NCI-H748 (cell line): ENCODE data around the gene KLHL20.
"Not testable (repeated sequence)": the region's sequence is repeated elsewhere in the genome, so short reads cannot be mapped to it uniquely, and the experiment has no call there.

Experiments
- DNase-seq: peaks from one replicate; lab custom pipeline; 2025; ENCODE audit not compliant: unreplicated experiment; lab: John Stamatoyannopoulos, UW

The KLHL20 gene

DNA sequence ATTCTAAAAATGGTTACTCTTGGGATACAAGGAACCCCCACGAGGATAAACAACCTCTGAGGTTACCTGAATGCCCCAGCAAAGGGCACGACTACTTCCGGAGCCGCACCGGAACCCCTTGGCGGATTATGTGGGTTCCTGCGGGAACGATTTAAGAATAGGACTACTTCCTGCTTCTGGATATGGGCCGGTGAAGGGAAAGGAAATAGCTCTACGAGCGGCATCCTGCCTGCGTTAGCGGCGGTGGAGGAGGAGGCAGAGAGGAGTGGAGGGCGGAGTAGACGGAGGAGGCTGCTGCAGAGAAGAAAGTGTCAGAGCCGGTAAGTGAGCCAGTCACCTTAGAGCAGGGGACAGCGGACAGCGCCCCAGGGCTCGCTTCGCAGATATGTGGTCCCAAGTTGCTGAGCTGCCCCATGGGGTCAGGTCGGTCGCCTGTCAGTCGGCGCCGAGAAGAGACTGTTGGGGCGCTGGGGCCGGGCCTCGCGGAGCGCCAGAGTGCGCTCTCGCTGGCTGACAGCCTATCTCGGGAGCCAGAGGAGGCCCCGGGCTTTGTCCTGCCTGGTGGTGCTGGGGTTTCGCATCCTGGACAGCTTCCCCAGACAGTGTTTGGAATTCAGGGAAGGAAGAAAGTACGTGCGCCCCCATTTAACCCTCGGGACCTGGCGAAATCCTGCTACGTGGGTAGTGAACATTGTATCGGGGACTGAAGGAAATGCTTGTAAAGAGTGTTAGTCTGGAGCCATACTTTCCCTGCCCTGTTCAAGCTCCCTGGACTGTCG lies at the start of gene KLHL20:
TSS of gene KLHL20 (plus strand) at position 223 of the 779 bp plus-strand sequence. CDS start 1,063 bp downstream, outside the sequence.
- peak; percentile 87 for DNase-seq

- DNase-seq, result no peak
Measured at GRCh38 chr1:173666646-173667045, 48.1 kb upstream of the KLHL20 start.

DNA sequence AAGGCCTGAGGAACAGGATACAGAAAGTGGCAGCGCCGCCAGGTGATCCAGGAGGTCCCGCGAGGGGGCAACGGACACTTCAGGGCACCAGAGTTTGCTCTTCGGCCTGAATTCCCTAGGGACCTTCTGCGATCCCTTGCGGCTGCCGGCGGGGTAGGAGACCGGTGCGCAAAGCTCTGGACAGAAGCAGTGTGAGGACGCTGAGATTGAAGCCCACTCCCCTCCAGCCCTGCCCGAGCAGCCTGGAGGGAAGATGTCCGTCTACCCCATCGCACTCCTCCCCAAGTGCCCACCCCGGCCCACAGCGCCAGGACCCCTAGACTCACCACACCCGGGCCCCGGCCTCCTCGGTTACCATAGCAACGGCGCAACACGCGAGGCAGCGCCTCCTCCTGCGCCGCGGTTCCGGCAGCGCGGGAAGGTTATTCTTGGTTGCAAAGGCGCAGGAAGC lies 45.3 kb upstream of the KLHL20 start, which contains the start of gene ANKRD45:
TSS of gene ANKRD45 (minus strand) at position 361 of the 451 bp plus-strand sequence. CDS start 10,433 bp downstream, outside the sequence.
- DNase-seq, result no peak

DNA sequence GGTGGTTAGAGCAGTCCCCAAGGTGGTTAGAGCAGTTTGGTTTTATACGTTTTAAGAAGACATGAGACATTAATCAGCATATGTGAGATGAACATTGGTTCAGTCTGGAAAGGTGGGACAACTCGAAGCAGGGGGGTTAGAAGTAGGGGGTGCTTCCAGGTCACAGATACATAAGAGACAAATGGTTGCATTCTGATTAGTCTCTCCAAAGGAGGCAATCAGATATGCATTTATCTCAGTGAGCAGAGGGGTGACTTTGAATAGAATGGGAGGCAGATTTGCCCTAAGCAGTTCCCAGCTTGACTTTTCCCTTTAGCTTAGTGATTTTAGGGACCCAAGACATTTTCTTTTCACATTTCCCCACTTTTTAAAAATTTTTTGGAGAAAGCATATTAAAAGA lies 40.3 kb upstream of the KLHL20 start:
- DNase-seq, result not testable (repeated sequence)

GRCh38 chr1:173680152-173680551 lies 34.6 kb upstream of the KLHL20 start:
- DNase-seq, result not testable (repeated sequence)

DNA sequence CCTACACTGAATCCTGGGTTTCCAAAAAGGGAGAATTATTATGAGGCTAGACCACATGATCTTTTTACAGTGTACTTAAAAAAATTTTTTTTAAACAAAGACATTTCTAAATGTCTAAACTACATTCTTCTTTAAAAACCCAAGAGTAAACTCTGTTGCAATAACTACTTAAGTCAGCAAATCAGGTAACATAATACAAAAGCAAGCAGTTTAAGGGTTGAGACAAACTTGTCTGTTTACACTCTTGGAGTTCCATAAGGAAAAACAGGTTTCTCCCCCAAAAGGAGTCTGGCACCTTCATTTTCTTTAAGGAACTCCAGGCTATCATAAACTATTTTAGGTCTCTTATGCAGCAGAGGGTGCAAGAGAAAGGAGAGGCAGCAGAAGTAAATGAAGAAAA lies 32.6 kb upstream of the KLHL20 start:
- DNase-seq, result no peak

GRCh38 chr1:173683838-173684237 lies 30.9 kb upstream of the KLHL20 start:
- DNase-seq, result peak; percentile 61

DNA sequence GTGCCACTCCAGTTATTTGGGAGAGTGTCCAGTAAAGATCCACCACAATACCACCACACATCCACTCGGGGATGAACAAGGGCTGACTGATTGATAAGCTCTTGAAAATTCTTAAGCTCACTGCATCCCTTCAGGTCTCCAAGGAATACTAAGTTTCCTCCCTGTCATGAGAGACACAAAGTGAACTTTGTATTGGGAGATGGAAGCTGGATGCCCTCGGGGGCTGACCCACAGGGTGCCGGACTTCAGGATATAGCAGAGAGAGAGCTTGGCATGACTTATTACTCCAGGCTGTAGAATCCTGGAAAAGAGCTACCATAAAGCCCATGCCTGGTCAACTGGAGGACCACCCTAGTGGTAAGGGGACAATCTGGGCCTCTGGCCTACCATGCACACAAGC lies 29.7 kb upstream of the KLHL20 start:
- not testable (repeated sequence) for DNase-seq

- no peak for DNase-seq
Measured at GRCh38 chr1:173688300-173688699, 26.5 kb upstream of the KLHL20 start.

- no peak for DNase-seq
Measured at GRCh38 chr1:173693238-173693637, 21.5 kb upstream of the KLHL20 start.

- not testable (repeated sequence) for DNase-seq
Measured at GRCh38 chr1:173701299-173701698, 13.5 kb upstream of the KLHL20 start.

- DNase-seq, result no peak
Measured at GRCh38 chr1:173702736-173703135, 12.0 kb upstream of the KLHL20 start.

- DNase-seq, result no peak
Measured at GRCh38 chr1:173705117-173705516, 9.7 kb upstream of the KLHL20 start.

- no peak for DNase-seq
Measured at GRCh38 chr1:173708787-173709186, 6.0 kb upstream of the KLHL20 start.

- DNase-seq, result no peak
Measured at GRCh38 chr1:173714441-173714758, 381 bp upstream of the KLHL20 start.

- no peak for DNase-seq
Measured at GRCh38 chr1:173715538-173715844, 710 bp downstream of the KLHL20 start.

- no peak for DNase-seq
Measured at GRCh38 chr1:173717238-173717637, 2.5 kb downstream of the KLHL20 start.

GRCh38 chr1:173731331-173731730 lies 16.6 kb downstream of the KLHL20 start:
- DNase-seq, result not testable (repeated sequence)

DNA sequence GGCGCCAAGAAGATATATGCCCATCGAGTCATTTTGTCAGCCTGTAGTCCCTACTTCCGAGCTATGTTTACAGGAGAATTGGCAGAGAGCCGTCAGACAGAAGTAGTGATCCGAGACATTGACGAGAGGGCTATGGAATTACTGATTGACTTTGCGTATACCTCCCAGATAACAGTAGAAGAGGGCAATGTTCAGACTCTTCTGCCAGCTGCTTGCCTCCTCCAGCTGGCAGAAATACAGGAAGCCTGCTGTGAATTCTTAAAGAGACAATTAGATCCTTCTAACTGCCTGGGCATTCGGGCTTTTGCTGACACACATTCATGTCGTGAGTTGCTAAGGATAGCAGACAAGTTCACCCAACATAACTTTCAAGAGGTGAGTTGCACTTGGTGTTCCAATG lies 19.1 kb downstream of the KLHL20 start:
- no peak for DNase-seq

DNA sequence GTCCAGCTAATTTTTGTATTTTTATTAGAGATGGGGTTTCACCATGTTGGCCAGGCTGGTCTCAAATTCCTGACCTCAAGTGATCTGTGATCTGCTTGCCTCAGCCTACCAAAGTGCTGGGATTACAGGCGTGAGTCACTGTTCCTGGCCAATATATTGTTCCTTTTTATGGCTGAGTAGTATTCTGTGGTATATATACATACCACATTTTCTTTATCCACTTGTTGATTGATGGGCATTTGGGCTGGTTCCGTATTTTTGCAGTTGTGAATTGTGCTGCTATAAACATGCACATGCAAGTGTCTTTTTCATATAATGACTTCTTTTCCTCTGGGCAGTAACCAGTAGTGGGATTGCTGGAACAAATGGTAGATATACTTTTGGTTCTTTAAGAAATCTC lies 21.3 kb downstream of the KLHL20 start:
- not testable (repeated sequence) for DNase-seq

GRCh38 chr1:173742203-173742886 lies 27.6 kb downstream of the KLHL20 start:
- no peak for DNase-seq

- DNase-seq, result no peak
Measured at GRCh38 chr1:173744651-173745050, 29.9 kb downstream of the KLHL20 start.
